SU-DHL-6 (cell line): ENCODE measurements around the gene ARMC8.

ENCODE experiments used
- CTCF ChIP-seq: fragments of 200-600 bp; sonication (generic); IDR thresholded peaks from one replicate; pipeline ENCODE4 v1.5.1; 2017; ENCODE audit warnings: antibody characterized with exemption, mild to moderate bottlenecking, low read length, moderate library complexity; ENCODE audit not compliant: insufficient read depth, poor library complexity, severe bottlenecking
- EZH2phosphoT487 ChIP-seq: fragments of 200-600 bp; sonication (generic), shearing (Covaris generic); conservative IDR thresholded peaks from 2 replicates; pipeline ENCODE4 v1.6.1; 2018; ENCODE audit warnings: mild to moderate bottlenecking, antibody characterized with exemption, low read length, moderate library complexity, mixed read lengths

- no peak for TF ChIP-seq CTCF
- TF ChIP-seq EZH2phosphoT487, result no peak
Measured at GRCh38 chr3:138232705-138233364, 45.7 kb downstream of the ARMC8 start.
